ENCODE results near the gene P2RY2. TPM values are rescaled to one million over a fixed set of nuclear protein-coding genes. Genes with fewer than 3 reads are reported as not detected.
"Not testable (repeated sequence)": the region's sequence is repeated elsewhere in the genome, so short reads cannot be mapped to it uniquely, and the experiment has no call there.

The P2RY2 gene
- total RNA-seq, 1 experiment from 2014 or later, result 1.3 TPM

- no peak for DNase-seq
- no peak overlapping the region for H3K4me3 ChIP-seq
- no peaks in the 10 kb centered on the region for H3K27me3 ChIP-seq
- H3K36me3 ChIP-seq, result no peaks in the 10 kb centered on the region
- no peaks in the 10 kb centered on the region for H3K9me3 ChIP-seq
These were observed 55.3 kb downstream of the P2RY2 start for GRCh38 chr11:73273222-73273895.

GRCh38 chr11:73274191-73274590, 56.1 kb downstream of the P2RY2 start:
- not testable (repeated sequence) for DNase-seq, H3K4me3 ChIP-seq, H3K9me3 ChIP-seq, H3K36me3 ChIP-seq, H3K27me3 ChIP-seq

GRCh38 chr11:73274722-73275380, 56.8 kb downstream of the P2RY2 start:
- no peak overlapping the region for H3K4me3 ChIP-seq
- no peaks in the 10 kb centered on the region for H3K27me3 ChIP-seq
- no peaks in the 10 kb centered on the region for H3K9me3 ChIP-seq
- DNase-seq, result no peak
- H3K36me3 ChIP-seq, result no peaks in the 10 kb centered on the region

GRCh38 chr11:73275381-73275750, 57.3 kb downstream of the P2RY2 start:
- no peaks in the 10 kb centered on the region for H3K9me3 ChIP-seq
- no peak for DNase-seq
- no peaks in the 10 kb centered on the region for H3K36me3 ChIP-seq
- no peaks in the 10 kb centered on the region for H3K27me3 ChIP-seq
- no peak overlapping the region for H3K4me3 ChIP-seq

GRCh38 chr11:73277467-73277866, 59.4 kb downstream of the P2RY2 start:
- Histone ChIP-seq H3K9me3 (no peaks in the 10 kb centered on the region), H3K36me3 (no peaks in the 10 kb centered on the region), H3K27me3 (no peaks in the 10 kb centered on the region), H3K4me3 (no peak overlapping the region)
- no peak for DNase-seq

- no peak for DNase-seq
- Histone ChIP-seq H3K36me3 (no peaks in the 10 kb centered on the region), H3K4me3 (no peak overlapping the region), H3K9me3 (no peaks in the 10 kb centered on the region), H3K27me3 (no peaks in the 10 kb centered on the region)
These were observed 62.5 kb downstream of the P2RY2 start for GRCh38 chr11:73280626-73281025.

- H3K9me3 ChIP-seq, result no peaks in the 10 kb centered on the region
- H3K4me3 ChIP-seq, result no peak overlapping the region
- no peaks in the 10 kb centered on the region for H3K27me3 ChIP-seq
- no peak for DNase-seq
- no peaks in the 10 kb centered on the region for H3K36me3 ChIP-seq
These were observed 63.2 kb downstream of the P2RY2 start for GRCh38 chr11:73281201-73281741.

- Histone ChIP-seq H3K36me3 (no peaks in the 10 kb centered on the region), H3K9me3 (no peaks in the 10 kb centered on the region), H3K4me3 (no peak overlapping the region), H3K27me3 (no peaks in the 10 kb centered on the region)
- no peak for DNase-seq
These were observed 63.9 kb downstream of the P2RY2 start for GRCh38 chr11:73281796-73282660.

GRCh38 chr11:73283276-73284000, 65.4 kb downstream of the P2RY2 start:
- Histone ChIP-seq H3K4me3 (no peak overlapping the region), H3K9me3 (no peaks in the 10 kb centered on the region), H3K36me3 (no peaks in the 10 kb centered on the region), H3K27me3 (no peaks in the 10 kb centered on the region)
- DNase-seq, result no peak

GRCh38 chr11:73284106-73284505, 66.0 kb downstream of the P2RY2 start:
- Histone ChIP-seq H3K4me3 (no peak overlapping the region), H3K9me3 (no peaks in the 10 kb centered on the region), H3K36me3 (no peaks in the 10 kb centered on the region), H3K27me3 (no peaks in the 10 kb centered on the region)
- no peak for DNase-seq

- no peaks in the 10 kb centered on the region for H3K27me3 ChIP-seq
- H3K9me3 ChIP-seq, result no peaks in the 10 kb centered on the region
- H3K36me3 ChIP-seq, result no peaks in the 10 kb centered on the region
- H3K4me3 ChIP-seq, result no peak overlapping the region
- DNase-seq, result no peak
These were observed 67.6 kb downstream of the P2RY2 start for GRCh38 chr11:73285721-73286120.

Other genes with a start within 250 kb of the P2RY2 start
- gene FCHSD2, start 76.0 kb upstream of the P2RY2 start, total RNA-seq (2014; rRNA removed; shearing (Covaris generic); ENCODE audit: low replicate concordance), result 8.2 and 18.1 TPM in 2 replicates
- gene P2RY6, start 54.1 kb downstream of the P2RY2 start, total RNA-seq (2014; rRNA removed; shearing (Covaris generic); ENCODE audit: low replicate concordance), result 6.7 and 23.4 TPM in 2 replicates
- 4.7 and 10.9 TPM in 2 replicates for gene ARHGEF17, start 90.0 kb downstream of the P2RY2 start, total RNA-seq (2014; rRNA removed; shearing (Covaris generic); ENCODE audit: low replicate concordance)
- 3.2 and 5.0 TPM in 2 replicates for gene RELT, start 158.1 kb downstream of the P2RY2 start, total RNA-seq (2014; rRNA removed; shearing (Covaris generic); ENCODE audit: low replicate concordance)